Measurements from ENCODE around the gene COG1.

Gene COG1

DNA sequence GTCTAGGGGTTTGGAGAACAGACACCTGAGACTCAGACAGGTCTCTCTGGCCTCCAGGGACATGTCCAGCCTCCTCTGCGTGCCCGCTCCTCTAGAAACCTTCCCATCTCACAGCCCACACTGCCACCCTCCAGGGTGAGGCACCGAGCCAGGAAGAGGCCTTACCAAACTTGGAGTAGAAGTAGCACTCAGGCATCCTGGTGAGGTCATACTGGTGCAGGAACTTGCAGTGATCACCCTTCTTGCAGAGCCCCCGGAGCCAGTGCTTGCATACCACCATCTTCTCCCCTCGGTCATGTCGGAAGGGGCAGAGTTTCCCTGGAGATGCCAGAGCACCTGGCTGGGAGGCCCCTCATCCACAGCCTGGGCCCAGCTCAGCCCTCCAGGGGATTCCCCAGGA is 64.7 kb downstream of the COG1 start:
- Histone ChIP-seq H3K36me3 (no peaks in the 10 kb centered on the region), H3K27ac (no peak overlapping the region), H3K9me3 (ENCODE audit: severe bottlenecking) (no peaks in the 10 kb centered on the region), H3K4me3 (ENCODE audit: low read depth, low read length) (no peak overlapping the region), H3K27me3 (ENCODE audit: insufficient read depth, low read depth, severe bottlenecking) (no peaks in the 10 kb centered on the region)
- no peak for DNase-seq
- TF ChIP-seq, protein P1, sequence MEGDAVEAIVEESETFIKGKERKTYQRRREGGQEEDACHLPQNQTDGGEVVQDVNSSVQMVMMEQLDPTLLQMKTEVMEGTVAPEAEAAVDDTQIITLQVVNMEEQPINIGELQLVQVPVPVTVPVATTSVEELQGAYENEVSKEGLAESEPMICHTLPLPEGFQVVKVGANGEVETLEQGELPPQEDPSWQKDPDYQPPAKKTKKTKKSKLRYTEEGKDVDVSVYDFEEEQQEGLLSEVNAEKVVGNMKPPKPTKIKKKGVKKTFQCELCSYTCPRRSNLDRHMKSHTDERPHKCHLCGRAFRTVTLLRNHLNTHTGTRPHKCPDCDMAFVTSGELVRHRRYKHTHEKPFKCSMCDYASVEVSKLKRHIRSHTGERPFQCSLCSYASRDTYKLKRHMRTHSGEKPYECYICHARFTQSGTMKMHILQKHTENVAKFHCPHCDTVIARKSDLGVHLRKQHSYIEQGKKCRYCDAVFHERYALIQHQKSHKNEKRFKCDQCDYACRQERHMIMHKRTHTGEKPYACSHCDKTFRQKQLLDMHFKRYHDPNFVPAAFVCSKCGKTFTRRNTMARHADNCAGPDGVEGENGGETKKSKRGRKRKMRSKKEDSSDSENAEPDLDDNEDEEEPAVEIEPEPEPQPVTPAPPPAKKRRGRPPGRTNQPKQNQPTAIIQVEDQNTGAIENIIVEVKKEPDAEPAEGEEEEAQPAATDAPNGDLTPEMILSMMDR (IDR thresholded peaks at IDR 0.05; ENCODE audit: low read depth, low read length), result no peak

Measured in WERI-Rb-1 (cell line).